GM10248 (cell line): ENCODE measurements around the gene NDUFC1.

ENCODE experiments used
- CTCF ChIA-PET: fragments of 300-600 bp; sonication (Branson Sonifier 250); formaldehyde crosslinking; extraction: SDS; loops from one replicate; lab custom pipeline; 2021; ENCODE audit warnings: antibody characterized with exemption; lab: Yijun Ruan, JAX
- POLR2A ChIA-PET: fragments of 350-650 bp; sonication (Branson Sonifier 250); formaldehyde crosslinking; extraction: SDS; loops from one replicate; lab custom pipeline; 2020; ENCODE audit warnings: antibody characterized with exemption; lab: Yijun Ruan, JAX
- DNase-seq: peaks from one replicate; pipeline ENCODE4 v3.0.0; 2012; ENCODE audit errors: extremely low spot score
- TF ChIP-seq, protein P1 (sequence below): IDR thresholded peaks from 2 replicates; pipeline ENCODE4 v1.5.1; 2012; ENCODE audit warnings: mild to moderate bottlenecking, low read depth; ENCODE audit errors: extremely low read depth, missing control alignments, control extremely low read depth

The NDUFC1 gene

DNA sequence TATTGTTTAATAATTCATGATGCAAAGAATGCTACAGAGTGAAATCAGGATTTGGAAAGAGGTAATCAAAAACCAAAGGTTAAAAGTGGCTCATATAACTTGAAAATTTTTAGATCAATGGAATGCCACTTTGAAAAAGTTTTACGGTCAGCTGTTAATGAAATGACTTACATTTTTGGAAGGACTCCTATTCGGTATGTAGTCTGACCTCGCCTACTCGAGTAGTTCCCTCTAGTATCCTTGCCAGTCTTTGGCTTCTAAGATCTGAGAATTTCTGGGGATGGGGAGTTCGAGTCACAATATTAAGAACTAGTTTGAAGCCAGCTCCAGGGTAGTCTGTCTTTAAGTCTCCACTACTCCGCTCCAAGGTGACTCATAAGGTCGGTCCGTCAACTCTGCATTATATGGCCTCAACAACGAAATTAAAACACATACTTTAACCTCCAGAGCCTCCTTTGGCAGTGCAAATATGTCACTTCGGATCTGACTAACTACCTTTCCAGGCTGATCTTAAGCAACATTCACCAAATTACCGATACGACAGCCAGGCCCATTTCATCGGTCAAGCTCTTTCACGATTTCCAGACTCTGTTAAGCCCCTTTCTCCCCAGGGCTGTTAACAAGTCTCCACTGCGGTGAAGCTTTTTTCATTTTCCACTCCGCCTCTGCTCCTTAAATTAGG, 1.7 kb downstream of the NDUFC1 start:
- POLR2A ChIA-PET: interaction anchor here (0.8 to 1.7 kb wide), 4 partner anchors 16 to 152 kb away, joined by 3 to 8 read pairs (median 4); partner anchors contain the start of gene ELF2
- CTCF ChIA-PET: interaction anchor here (0.9 to 2.4 kb wide), 13 partner anchors 10 to 270 kb away, joined by 3 to 17 read pairs (median 4); partner anchors contain the start of gene MGARP
- TF ChIP-seq, protein P1, sequence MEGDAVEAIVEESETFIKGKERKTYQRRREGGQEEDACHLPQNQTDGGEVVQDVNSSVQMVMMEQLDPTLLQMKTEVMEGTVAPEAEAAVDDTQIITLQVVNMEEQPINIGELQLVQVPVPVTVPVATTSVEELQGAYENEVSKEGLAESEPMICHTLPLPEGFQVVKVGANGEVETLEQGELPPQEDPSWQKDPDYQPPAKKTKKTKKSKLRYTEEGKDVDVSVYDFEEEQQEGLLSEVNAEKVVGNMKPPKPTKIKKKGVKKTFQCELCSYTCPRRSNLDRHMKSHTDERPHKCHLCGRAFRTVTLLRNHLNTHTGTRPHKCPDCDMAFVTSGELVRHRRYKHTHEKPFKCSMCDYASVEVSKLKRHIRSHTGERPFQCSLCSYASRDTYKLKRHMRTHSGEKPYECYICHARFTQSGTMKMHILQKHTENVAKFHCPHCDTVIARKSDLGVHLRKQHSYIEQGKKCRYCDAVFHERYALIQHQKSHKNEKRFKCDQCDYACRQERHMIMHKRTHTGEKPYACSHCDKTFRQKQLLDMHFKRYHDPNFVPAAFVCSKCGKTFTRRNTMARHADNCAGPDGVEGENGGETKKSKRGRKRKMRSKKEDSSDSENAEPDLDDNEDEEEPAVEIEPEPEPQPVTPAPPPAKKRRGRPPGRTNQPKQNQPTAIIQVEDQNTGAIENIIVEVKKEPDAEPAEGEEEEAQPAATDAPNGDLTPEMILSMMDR: no peak

DNA sequence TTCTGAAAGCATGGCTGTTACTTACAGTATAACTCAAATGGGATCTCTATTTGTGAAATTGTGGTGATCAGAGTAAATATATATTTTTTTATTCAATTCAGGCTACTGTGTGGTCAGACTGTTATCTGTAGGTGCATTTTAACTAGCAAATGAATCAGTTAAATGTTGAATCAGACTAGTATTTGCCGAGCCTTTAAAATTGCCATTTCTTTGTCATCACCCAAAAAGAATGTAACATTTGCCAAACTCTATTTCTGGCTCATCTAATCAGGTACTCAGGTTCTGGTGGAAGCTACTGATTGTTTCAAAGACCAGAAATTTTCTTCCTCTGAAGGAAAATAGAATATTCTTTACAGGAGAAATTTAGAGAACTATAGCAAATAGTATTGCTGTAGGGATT, 2.7 kb downstream of the NDUFC1 start:
- CTCF ChIA-PET: interaction anchor here (1.0 to 2.4 kb wide), 6 partner anchors 20 to 272 kb away, joined by 3 to 5 read pairs (median 4); partner anchors contain the start of gene MGARP
- TF ChIP-seq, protein P1: no peak
- POLR2A ChIA-PET: no interaction called here
- DNase-seq: no peak

More for the DNA sequence above, 1.7 kb downstream of the NDUFC1 start:
- no peak for DNase-seq

DNA sequence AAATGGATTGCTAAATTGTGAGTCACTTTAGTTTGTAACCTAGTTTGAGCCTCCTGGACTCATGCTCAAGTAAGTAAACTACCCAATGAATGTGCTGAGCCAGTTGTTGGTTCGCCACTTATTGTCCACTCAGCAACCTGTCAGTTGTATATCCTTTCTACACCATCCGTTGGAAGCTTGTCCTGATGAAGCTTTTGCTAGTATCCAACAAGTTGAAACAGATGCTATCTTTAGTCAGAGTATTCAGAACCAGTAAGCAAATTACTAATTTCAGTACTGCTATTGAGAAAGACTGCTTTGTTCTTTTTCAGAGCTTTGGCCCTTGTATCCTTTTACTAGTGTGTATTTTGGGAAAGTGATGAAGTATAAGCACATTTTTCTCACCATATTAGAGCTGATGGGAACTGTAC, 5.3 kb downstream of the NDUFC1 start:
- TF ChIP-seq, protein P1: no peak
- no peak for DNase-seq
- POLR2A ChIA-PET: interaction anchor here (0.5 to 1.2 kb wide), 3 partner anchors 118 to 214 kb away, joined by 4 to 7 read pairs (median 5); partner anchors contain the start of gene ELF2
- CTCF ChIA-PET: interaction anchor here (0.8 to 3.7 kb wide), 28 partner anchors 8 to 267 kb away, joined by 3 to 43 read pairs (median 8); partner anchors contain the start of gene MGARP

DNA sequence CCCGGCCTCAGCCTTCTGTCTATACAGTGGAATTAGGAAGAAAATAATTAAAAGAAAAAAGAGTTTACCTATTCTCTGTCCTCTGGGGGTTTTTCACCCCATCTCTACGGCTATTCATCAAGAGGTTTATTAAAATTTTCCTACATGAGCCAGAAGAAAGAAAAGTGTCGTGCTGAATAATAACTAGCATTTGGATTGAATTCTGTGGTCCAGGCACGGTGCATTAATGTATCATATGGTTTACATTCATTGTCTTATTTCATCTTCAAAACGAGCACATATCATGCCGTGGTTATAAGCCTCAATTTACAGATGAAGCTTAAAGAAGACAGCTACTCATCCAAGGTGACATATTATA, 6.4 kb downstream of the NDUFC1 start:
- ChIA-PET CTCF (interaction anchor here (0.8 to 3.7 kb wide), 61 partner anchors 9 to 272 kb away, joined by 3 to 43 read pairs (median 5); partner anchors contain the start of genes ELF2 and MGARP), POLR2A (interaction anchor here (1.1 to 1.7 kb wide), 3 partner anchors 119 to 265 kb away, joined by 7 to 9 read pairs (median 9); partner anchors contain the start of gene ELF2)
- TF ChIP-seq, protein P1: no peak
- DNase-seq: no peak

DNA sequence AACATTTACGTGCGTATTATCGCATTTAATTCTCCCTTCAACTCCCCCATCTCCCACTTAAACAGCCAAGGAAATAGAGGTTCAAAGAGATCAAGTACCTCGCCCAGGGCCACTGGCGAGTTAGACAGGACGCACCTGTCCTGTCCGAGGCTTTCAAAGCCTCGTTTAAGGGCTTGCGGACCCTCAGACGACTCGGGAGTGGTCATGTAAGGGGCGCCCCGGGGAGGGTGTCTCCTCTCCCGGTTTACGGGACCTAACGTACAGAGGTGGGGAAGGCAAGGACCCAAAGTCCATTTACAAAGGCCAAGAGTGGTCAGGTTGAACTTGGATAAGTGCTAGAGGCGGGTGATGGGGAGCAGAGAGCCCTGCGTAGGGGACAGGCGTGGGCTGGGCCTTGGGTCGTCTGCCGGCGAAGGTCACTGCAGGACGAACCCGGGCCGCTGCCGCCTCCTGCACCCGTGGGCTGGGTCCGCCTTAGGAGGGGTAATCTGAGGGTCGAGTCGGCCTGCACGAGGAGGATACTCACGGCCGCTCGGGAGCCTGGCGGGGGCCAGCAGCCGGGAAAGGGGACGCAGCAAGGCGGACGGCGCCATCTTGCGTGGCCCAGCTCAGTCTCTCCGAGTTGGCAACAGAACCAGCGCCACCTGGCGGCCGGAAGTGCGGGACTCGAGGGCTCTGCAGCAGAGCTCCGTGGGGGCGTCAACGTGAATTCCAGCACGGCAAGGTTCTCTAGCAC, 6.9 kb downstream of the NDUFC1 start:
- ChIA-PET POLR2A (interaction anchor here (1.1 to 1.7 kb wide), 3 partner anchors 118 to 265 kb away, joined by 7 to 9 read pairs (median 9); partner anchors contain the start of gene ELF2), CTCF (interaction anchor here (0.8 to 3.7 kb wide), 60 partner anchors 9 to 271 kb away, joined by 3 to 43 read pairs (median 6); partner anchors contain the start of genes ELF2 and MGARP)
- TF ChIP-seq, protein P1: peak; percentile 98
- DNase-seq: peak; percentile 89

DNA sequence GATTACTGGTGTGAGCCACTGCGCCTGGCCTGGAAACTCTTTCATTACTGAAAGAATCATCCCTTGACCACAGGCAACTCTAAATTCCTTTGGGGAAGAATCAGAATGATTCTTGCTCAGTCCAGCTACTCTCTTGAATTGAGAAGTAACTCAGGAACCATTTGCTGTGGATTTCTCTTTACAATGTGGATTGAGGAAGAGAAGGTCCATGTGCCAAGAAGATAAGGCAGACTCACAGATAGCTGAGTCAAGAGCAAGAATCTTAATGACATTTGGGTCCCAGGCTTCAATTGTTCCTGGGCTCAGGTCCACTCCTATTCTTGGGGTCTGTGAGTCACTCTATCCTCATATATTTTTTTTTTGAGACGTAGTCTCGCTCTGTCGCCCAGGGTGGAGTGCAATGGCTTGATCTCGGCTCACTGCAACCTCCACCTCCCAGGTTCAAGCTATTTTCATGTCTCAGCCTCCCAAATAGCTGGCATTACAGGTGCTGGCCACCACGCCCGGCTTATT, 16.0 kb downstream of the NDUFC1 start:
- no peak for DNase-seq
- ChIA-PET POLR2A (no interaction called here), CTCF (interaction anchor here (4.4 kb wide), 1 partner anchor 10 kb away, joined by 39 read pairs; no protein-coding TSS in a partner anchor)

More for the DNA sequence above, 16.0 kb downstream of the NDUFC1 start:
- TF ChIP-seq, protein P1: no peak
